ENCODE measurements around the gene CAMTA1.

DNA sequence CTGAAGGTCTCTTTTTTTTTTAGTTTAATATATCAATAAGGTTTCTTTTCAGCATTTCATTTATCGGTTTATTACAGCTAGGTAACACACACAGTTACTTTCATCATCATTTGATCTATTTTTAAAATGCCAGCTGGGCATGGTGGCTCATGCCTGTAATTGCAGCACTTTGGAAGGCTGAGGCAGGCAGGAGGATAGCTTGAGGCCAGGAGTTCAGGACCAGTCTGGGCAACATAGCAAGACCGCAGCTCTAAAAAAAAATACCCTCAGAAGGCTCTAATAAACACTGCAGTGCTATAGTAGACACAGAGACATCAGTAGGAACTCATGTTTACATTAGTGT is 937.4 kb downstream of the CAMTA1 start:
- TF ChIP-seq ZNF555 (tag by site-specific recombination; conservative IDR thresholded peaks at IDR 0.05) (no peak), ZNF624 (tag by site-specific recombination; IDR thresholded peaks at IDR 0.05) (no peak)
- TF ChIP-seq, protein P1, sequence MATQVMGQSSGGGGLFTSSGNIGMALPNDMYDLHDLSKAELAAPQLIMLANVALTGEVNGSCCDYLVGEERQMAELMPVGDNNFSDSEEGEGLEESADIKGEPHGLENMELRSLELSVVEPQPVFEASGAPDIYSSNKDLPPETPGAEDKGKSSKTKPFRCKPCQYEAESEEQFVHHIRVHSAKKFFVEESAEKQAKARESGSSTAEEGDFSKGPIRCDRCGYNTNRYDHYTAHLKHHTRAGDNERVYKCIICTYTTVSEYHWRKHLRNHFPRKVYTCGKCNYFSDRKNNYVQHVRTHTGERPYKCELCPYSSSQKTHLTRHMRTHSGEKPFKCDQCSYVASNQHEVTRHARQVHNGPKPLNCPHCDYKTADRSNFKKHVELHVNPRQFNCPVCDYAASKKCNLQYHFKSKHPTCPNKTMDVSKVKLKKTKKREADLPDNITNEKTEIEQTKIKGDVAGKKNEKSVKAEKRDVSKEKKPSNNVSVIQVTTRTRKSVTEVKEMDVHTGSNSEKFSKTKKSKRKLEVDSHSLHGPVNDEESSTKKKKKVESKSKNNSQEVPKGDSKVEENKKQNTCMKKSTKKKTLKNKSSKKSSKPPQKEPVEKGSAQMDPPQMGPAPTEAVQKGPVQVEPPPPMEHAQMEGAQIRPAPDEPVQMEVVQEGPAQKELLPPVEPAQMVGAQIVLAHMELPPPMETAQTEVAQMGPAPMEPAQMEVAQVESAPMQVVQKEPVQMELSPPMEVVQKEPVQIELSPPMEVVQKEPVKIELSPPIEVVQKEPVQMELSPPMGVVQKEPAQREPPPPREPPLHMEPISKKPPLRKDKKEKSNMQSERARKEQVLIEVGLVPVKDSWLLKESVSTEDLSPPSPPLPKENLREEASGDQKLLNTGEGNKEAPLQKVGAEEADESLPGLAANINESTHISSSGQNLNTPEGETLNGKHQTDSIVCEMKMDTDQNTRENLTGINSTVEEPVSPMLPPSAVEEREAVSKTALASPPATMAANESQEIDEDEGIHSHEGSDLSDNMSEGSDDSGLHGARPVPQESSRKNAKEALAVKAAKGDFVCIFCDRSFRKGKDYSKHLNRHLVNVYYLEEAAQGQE (tag by site-specific recombination; IDR thresholded peaks at IDR 0.05) = no peak
- TF ChIP-seq, protein P2, sequence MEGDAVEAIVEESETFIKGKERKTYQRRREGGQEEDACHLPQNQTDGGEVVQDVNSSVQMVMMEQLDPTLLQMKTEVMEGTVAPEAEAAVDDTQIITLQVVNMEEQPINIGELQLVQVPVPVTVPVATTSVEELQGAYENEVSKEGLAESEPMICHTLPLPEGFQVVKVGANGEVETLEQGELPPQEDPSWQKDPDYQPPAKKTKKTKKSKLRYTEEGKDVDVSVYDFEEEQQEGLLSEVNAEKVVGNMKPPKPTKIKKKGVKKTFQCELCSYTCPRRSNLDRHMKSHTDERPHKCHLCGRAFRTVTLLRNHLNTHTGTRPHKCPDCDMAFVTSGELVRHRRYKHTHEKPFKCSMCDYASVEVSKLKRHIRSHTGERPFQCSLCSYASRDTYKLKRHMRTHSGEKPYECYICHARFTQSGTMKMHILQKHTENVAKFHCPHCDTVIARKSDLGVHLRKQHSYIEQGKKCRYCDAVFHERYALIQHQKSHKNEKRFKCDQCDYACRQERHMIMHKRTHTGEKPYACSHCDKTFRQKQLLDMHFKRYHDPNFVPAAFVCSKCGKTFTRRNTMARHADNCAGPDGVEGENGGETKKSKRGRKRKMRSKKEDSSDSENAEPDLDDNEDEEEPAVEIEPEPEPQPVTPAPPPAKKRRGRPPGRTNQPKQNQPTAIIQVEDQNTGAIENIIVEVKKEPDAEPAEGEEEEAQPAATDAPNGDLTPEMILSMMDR (tag by site-specific recombination; IDR thresholded peaks at IDR 0.05) = no peak
- TF ChIP-seq, protein P3, sequence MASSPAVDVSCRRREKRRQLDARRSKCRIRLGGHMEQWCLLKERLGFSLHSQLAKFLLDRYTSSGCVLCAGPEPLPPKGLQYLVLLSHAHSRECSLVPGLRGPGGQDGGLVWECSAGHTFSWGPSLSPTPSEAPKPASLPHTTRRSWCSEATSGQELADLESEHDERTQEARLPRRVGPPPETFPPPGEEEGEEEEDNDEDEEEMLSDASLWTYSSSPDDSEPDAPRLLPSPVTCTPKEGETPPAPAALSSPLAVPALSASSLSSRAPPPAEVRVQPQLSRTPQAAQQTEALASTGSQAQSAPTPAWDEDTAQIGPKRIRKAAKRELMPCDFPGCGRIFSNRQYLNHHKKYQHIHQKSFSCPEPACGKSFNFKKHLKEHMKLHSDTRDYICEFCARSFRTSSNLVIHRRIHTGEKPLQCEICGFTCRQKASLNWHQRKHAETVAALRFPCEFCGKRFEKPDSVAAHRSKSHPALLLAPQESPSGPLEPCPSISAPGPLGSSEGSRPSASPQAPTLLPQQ (tag by site-specific recombination; IDR thresholded peaks at IDR 0.05) = no peak

Measured in HEK293 (cell line).